Effector CD4-positive, alpha-beta T cell (primary cell): ENCODE data around the gene GOLGA1.
A peak's percentile ranks its signal among the peaks of the same experiment; 100 is the strongest.

Experiments
- DNase-seq: peaks from one replicate; pipeline ENCODE4 v3.0.0-alpha.2; 2020

Gene GOLGA1

GRCh38 chr9:124880501-124880900 is 60.4 kb downstream of the GOLGA1 start:
- DNase-seq = no peak

GRCh38 chr9:124879226-124879625 is 61.7 kb downstream of the GOLGA1 start:
- no peak for DNase-seq

- DNase-seq = no peak
Observed at GRCh38 chr9:124878518-124878917, 62.4 kb downstream of the GOLGA1 start.

GRCh38 chr9:124878021-124878420 is 62.9 kb downstream of the GOLGA1 start:
- DNase-seq = no peak

GRCh38 chr9:124877021-124877782 is 63.7 kb downstream of the GOLGA1 start:
- no peak for DNase-seq

- no peak for DNase-seq
Observed at GRCh38 chr9:124875501-124875900, 65.4 kb downstream of the GOLGA1 start.

GRCh38 chr9:124873664-124874063 is 67.2 kb downstream of the GOLGA1 start:
- no peak for DNase-seq

- DNase-seq = no peak
Observed at GRCh38 chr9:124871156-124871561, 69.7 kb downstream of the GOLGA1 start.

- DNase-seq = no peak
Observed at GRCh38 chr9:124870723-124871122, 70.2 kb downstream of the GOLGA1 start.

- DNase-seq = peak; percentile 66
Observed at GRCh38 chr9:124869986-124870560, 70.8 kb downstream of the GOLGA1 start.

GRCh38 chr9:124869466-124869985 is 71.4 kb downstream of the GOLGA1 start:
- peak; percentile 28 for DNase-seq

GRCh38 chr9:124868511-124869465 is 72.1 kb downstream of the GOLGA1 start:
- peak; percentile 83 for DNase-seq

- no peak for DNase-seq
Observed at GRCh38 chr9:124863371-124863871, 77.5 kb downstream of the GOLGA1 start.

- peak; percentile 96 for DNase-seq
Observed at GRCh38 chr9:124861342-124862229, 79.3 kb downstream of the GOLGA1 start, which contains the start of the genes ARPC5L and RPL35. Gene ARPC5L (plus strand): TSS chr9:124862130. CDS start chr9:124869291, 7,161 bp downstream. Gene RPL35 (minus strand): TSS chr9:124861957. CDS start chr9:124861912, 45 bp downstream.

GRCh38 chr9:124860582-124861341 is 80.1 kb downstream of the GOLGA1 start:
- no peak for DNase-seq

- DNase-seq = no peak
Observed at GRCh38 chr9:124859803-124860581, 80.9 kb downstream of the GOLGA1 start.

GRCh38 chr9:124858330-124859046 is 82.4 kb downstream of the GOLGA1 start:
- DNase-seq = no peak

GRCh38 chr9:124857533-124858162 is 83.2 kb downstream of the GOLGA1 start:
- DNase-seq = no peak
